ENCODE results near the gene NEK8. TPM values are rescaled to one million over a fixed set of nuclear protein-coding genes. Genes with fewer than 3 reads are reported as not detected.

Gene NEK8
- polyA plus RNA-seq, 1 donor from 2014 or later: 1.5 TPM

DNA sequence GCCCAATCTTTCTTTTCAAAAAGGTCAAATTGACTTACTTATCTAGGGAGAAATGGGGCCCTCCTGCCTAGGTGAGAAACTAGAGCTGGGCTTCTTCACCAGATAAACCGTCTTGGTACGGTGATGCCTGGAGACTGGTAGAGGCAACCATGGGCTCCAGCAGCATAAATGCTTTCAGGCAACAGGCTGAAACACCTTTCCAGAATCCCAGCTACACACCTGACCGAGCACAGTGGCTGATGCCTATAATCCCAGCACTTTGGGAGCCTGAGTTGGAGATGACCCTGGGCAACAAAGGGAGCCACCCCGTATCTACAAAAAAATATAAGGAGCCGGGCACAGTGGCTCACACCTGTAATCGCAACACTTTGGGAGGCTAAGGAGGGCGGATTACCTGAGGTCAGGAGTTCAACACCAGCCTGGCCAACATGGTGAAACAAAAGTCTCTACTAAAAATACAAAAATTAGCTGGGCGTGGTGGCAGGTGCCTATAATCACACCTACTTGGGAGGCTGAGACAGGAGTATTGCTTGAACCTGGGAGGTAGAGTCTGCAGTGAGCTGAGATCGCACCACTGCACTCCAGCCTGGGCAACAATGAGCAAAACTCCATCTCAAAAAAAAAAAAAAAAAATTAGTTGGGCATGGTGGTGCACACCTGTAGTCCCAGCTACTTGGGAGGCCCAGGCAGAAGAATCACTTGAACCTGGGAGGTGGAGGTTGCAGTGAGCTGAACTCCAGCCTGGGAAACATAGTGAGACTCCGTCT, 23.2 kb downstream of the NEK8 start:
- H3K36me3 ChIP-seq (ENCODE audit: insufficient read depth, low read length): peaks cover 21% of the 10 kb centered on the region
- H3K4me3 ChIP-seq (ENCODE audit: low read length): no peak overlapping the region
- no peak overlapping the region for H3K27ac ChIP-seq (ENCODE audit: low read length)
- H3K4me2 ChIP-seq (ENCODE audit: low read length): no peak overlapping the region
- H3K79me2 ChIP-seq (replicated peaks; ENCODE audit: insufficient read depth, low read length): peaks cover 15% of the 10 kb centered on the region
- no peaks in the 10 kb centered on the region for H3K9me2 ChIP-seq (ENCODE audit: insufficient read depth, low read length)
- no peaks in the 10 kb centered on the region for H3K27me3 ChIP-seq (ENCODE audit: insufficient read depth, low read depth, low read length)
- H4K20me1 ChIP-seq (ENCODE audit: insufficient read depth): peaks cover 16% of the 10 kb centered on the region
- no peaks in the 10 kb centered on the region for H3K9me3 ChIP-seq (ENCODE audit: low read length)
- H3F3A ChIP-seq (ENCODE audit: insufficient read depth, low read length, poor library complexity, severe bottlenecking): no peaks in the 10 kb centered on the region
- H3K9ac ChIP-seq (ENCODE audit: low read length): no peak overlapping the region
- no peak overlapping the region for H2AFZ ChIP-seq (ENCODE audit: low read depth, low read length)
- TF ChIP-seq EP300 (conservative IDR thresholded peaks at IDR 0.05; ENCODE audit: poor library complexity, severe bottlenecking) (no peak), POLR2AphosphoS5 (IDR thresholded peaks at IDR 0.05) (peak; percentile 35)
- TF ChIP-seq, protein P1, sequence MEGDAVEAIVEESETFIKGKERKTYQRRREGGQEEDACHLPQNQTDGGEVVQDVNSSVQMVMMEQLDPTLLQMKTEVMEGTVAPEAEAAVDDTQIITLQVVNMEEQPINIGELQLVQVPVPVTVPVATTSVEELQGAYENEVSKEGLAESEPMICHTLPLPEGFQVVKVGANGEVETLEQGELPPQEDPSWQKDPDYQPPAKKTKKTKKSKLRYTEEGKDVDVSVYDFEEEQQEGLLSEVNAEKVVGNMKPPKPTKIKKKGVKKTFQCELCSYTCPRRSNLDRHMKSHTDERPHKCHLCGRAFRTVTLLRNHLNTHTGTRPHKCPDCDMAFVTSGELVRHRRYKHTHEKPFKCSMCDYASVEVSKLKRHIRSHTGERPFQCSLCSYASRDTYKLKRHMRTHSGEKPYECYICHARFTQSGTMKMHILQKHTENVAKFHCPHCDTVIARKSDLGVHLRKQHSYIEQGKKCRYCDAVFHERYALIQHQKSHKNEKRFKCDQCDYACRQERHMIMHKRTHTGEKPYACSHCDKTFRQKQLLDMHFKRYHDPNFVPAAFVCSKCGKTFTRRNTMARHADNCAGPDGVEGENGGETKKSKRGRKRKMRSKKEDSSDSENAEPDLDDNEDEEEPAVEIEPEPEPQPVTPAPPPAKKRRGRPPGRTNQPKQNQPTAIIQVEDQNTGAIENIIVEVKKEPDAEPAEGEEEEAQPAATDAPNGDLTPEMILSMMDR (IDR thresholded peaks at IDR 0.05; ENCODE audit: poor library complexity, severe bottlenecking): no peak

GRCh38 chr17:28755486-28755885, 26.9 kb downstream of the NEK8 start:
- Histone ChIP-seq H3K4me3 (ENCODE audit: low read length) (no peak overlapping the region), H3K36me3 (ENCODE audit: insufficient read depth, low read length) (peaks cover 8% of the 10 kb centered on the region), H3K79me2 (replicated peaks; ENCODE audit: insufficient read depth, low read length) (peaks cover 7% of the 10 kb centered on the region), H2AFZ (ENCODE audit: low read depth, low read length) (no peak overlapping the region), H3K27me3 (ENCODE audit: insufficient read depth, low read depth, low read length) (no peaks in the 10 kb centered on the region), H3K27ac (ENCODE audit: low read length) (no peak overlapping the region), H4K20me1 (ENCODE audit: insufficient read depth) (peaks cover 6% of the 10 kb centered on the region), H3K9ac (ENCODE audit: low read length) (no peak overlapping the region), H3K9me2 (ENCODE audit: insufficient read depth, low read length) (no peaks in the 10 kb centered on the region), H3K9me3 (ENCODE audit: low read length) (no peaks in the 10 kb centered on the region), H3F3A (ENCODE audit: insufficient read depth, low read length, poor library complexity, severe bottlenecking) (no peaks in the 10 kb centered on the region), H3K4me2 (ENCODE audit: low read length) (no peak overlapping the region)
- TF ChIP-seq POLR2AphosphoS5 (IDR thresholded peaks at IDR 0.05) (no peak), RAD21 (conservative IDR thresholded peaks at IDR 0.05) (no peak)

DNA sequence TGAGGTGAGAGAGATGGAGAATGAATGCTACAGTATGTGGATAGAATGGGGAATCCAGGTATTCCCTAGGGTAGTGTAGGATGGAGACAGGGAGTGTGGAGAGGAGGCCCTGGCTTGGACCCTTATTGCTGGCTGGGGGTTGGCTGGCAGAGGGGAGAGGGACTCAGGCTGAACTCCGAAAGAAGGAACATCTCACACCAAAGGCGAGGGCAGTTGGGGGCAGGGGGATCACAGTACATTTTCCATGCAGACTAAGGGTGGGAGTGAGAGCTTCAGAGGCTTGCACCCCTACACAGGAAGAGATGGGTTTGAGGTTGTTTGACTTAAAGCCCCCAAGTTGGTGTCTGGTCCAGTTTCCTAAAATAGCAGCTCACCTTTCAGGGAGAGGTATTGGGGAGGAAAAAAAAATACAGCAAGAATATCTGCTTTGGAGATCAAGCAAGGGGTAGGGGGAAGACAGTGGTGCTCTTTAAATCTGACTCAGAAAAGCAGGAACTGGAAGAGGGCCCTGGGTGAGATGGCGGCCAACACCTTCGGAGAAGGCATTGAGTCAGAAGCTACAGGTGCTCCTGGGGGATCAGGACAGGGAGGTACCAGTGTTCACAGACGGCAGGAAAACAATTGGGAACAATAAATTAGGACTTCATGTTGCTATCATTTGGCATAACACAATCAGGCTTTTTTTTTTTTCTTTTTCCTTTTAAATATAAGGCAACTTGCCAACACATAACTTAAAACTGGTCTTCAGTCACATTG, 27.6 kb downstream of the NEK8 start:
- Histone ChIP-seq H3K9me2 (ENCODE audit: insufficient read depth, low read length) (no peaks in the 10 kb centered on the region), H4K20me1 (ENCODE audit: insufficient read depth) (no peaks in the 10 kb centered on the region), H3K27ac (ENCODE audit: low read length) (no peak overlapping the region), H3K79me2 (replicated peaks; ENCODE audit: insufficient read depth, low read length) (peaks cover 4% of the 10 kb centered on the region), H3K4me2 (ENCODE audit: low read length) (no peak overlapping the region), H3K9me3 (ENCODE audit: low read length) (no peaks in the 10 kb centered on the region), H3K4me3 (ENCODE audit: low read length) (no peak overlapping the region), H3F3A (ENCODE audit: insufficient read depth, low read length, poor library complexity, severe bottlenecking) (no peaks in the 10 kb centered on the region), H3K36me3 (ENCODE audit: insufficient read depth, low read length) (peaks cover 4% of the 10 kb centered on the region), H3K9ac (ENCODE audit: low read length) (no peak overlapping the region), H3K27me3 (ENCODE audit: insufficient read depth, low read depth, low read length) (no peaks in the 10 kb centered on the region), H2AFZ (ENCODE audit: low read depth, low read length) (no peak overlapping the region)
- TF ChIP-seq EZH2 (IDR thresholded peaks at IDR 0.05; ENCODE audit: borderline replicate concordance, insufficient read depth, low read length, poor library complexity, severe bottlenecking) (no peak), POLR2AphosphoS5 (IDR thresholded peaks at IDR 0.05) (peak; percentile 6), RAD21 (conservative IDR thresholded peaks at IDR 0.05) (no peak)
